ENCODE measurements around the gene RBFOX2. TPM values are rescaled to one million over a fixed set of nuclear protein-coding genes. Genes with fewer than 3 reads are reported as not detected.

RBFOX2 gene
- polyA plus RNA-seq, 1 of the 3 experiments (the other 2 are of a cell fraction): 115 TPM

DNA sequence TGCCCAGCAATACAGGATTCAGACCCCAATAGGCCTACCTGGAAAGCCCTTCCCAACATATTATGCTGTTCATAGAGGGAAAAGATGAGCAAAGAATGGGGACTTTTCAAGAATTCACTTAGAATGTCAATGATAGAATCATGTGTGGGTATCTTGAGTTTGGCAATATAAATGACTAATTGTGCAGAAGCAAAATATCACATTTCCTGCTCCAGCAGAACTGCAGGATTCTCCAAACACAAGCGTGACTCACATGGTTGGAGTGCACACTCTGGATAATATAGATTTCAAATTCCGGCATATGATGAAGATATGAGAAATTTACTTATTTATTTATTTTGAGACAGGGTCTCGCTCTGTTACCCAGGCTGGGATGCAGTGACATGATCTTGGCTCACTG is 323.5 kb downstream of the RBFOX2 start (continued):
- TF ChIP-seq, protein P1, sequence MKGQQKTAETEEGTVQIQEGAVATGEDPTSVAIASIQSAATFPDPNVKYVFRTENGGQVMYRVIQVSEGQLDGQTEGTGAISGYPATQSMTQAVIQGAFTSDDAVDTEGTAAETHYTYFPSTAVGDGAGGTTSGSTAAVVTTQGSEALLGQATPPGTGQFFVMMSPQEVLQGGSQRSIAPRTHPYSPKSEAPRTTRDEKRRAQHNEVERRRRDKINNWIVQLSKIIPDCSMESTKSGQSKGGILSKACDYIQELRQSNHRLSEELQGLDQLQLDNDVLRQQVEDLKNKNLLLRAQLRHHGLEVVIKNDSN (IDR thresholded peaks at IDR 0.05; ENCODE audit: borderline replicate concordance, low read depth): no peak
- TF ChIP-seq TEAD4 (IDR thresholded peaks at IDR 0.05; ENCODE audit: borderline replicate concordance, insufficient read depth): peak; percentile 25; the same call in 1 of the 2 replicates
- TF ChIP-seq, protein P2, sequence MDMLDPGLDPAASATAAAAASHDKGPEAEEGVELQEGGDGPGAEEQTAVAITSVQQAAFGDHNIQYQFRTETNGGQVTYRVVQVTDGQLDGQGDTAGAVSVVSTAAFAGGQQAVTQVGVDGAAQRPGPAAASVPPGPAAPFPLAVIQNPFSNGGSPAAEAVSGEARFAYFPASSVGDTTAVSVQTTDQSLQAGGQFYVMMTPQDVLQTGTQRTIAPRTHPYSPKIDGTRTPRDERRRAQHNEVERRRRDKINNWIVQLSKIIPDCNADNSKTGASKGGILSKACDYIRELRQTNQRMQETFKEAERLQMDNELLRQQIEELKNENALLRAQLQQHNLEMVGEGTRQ (IDR thresholded peaks at IDR 0.05; ENCODE audit: borderline replicate concordance, low read depth, low read length): no peak
- TF ChIP-seq SMC3 (IDR thresholded peaks at IDR 0.05; ENCODE audit: low read depth, low read length): no peak
- TF ChIP-seq, protein P3, sequence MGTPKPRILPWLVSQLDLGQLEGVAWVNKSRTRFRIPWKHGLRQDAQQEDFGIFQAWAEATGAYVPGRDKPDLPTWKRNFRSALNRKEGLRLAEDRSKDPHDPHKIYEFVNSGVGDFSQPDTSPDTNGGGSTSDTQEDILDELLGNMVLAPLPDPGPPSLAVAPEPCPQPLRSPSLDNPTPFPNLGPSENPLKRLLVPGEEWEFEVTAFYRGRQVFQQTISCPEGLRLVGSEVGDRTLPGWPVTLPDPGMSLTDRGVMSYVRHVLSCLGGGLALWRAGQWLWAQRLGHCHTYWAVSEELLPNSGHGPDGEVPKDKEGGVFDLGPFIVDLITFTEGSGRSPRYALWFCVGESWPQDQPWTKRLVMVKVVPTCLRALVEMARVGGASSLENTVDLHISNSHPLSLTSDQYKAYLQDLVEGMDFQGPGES (IDR thresholded peaks at IDR 0.05; ENCODE audit: low read depth, low read length): no peak
- TF ChIP-seq, protein P4, sequence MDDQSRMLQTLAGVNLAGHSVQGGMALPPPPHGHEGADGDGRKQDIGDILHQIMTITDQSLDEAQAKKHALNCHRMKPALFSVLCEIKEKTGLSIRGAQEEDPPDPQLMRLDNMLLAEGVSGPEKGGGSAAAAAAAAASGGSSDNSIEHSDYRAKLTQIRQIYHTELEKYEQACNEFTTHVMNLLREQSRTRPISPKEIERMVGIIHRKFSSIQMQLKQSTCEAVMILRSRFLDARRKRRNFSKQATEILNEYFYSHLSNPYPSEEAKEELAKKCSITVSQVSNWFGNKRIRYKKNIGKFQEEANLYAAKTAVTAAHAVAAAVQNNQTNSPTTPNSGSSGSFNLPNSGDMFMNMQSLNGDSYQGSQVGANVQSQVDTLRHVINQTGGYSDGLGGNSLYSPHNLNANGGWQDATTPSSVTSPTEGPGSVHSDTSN (IDR thresholded peaks at IDR 0.05): peak; percentile 58
- TF ChIP-seq FOXJ3 (CRISPR knock-in tag; IDR thresholded peaks at IDR 0.05): no peak
- TF ChIP-seq, protein P5, sequence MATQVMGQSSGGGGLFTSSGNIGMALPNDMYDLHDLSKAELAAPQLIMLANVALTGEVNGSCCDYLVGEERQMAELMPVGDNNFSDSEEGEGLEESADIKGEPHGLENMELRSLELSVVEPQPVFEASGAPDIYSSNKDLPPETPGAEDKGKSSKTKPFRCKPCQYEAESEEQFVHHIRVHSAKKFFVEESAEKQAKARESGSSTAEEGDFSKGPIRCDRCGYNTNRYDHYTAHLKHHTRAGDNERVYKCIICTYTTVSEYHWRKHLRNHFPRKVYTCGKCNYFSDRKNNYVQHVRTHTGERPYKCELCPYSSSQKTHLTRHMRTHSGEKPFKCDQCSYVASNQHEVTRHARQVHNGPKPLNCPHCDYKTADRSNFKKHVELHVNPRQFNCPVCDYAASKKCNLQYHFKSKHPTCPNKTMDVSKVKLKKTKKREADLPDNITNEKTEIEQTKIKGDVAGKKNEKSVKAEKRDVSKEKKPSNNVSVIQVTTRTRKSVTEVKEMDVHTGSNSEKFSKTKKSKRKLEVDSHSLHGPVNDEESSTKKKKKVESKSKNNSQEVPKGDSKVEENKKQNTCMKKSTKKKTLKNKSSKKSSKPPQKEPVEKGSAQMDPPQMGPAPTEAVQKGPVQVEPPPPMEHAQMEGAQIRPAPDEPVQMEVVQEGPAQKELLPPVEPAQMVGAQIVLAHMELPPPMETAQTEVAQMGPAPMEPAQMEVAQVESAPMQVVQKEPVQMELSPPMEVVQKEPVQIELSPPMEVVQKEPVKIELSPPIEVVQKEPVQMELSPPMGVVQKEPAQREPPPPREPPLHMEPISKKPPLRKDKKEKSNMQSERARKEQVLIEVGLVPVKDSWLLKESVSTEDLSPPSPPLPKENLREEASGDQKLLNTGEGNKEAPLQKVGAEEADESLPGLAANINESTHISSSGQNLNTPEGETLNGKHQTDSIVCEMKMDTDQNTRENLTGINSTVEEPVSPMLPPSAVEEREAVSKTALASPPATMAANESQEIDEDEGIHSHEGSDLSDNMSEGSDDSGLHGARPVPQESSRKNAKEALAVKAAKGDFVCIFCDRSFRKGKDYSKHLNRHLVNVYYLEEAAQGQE (IDR thresholded peaks at IDR 0.05; ENCODE audit: low read depth, low read length): no peak
- TF ChIP-seq FOSL2 (IDR thresholded peaks at IDR 0.05; ENCODE audit: borderline replicate concordance, low read depth): peak; percentile 71

DNA sequence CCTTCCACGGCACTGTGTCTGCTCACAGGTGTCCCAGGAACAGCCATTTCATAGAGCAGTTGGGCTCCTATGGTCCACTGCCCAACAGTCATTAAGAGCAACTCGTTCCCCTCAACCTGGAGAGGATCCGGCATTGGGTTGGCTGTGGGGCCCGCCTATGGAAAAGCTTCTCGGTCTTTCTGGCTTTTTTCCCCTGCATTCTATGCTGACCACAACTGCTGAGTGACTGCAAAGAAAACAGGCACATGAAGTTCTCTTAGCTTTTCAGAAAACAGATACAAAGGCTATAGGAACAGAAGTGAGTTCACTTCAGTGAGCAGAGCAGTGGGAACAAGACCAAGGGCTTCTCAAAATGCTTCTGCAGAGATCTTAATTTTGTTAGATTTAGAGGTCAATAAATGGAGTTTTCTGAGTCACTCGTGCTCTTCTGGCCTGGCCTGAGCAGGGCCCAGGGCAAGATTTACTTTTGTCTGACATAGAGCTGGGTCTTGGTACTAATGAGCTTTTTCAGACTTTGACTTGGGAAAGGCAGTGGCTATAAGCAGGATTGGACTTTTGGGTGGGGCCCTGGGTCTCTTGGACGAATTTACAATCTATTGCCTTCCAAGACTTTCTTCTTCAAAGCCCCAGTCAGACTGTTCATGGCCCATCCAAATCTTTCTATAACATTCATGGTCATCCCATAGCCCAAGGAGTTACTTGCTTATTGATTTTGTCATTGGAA is 324.6 kb downstream of the RBFOX2 start:
- no peak overlapping the region for H2AFZ ChIP-seq (ENCODE audit: low read depth)
- H3K27me3 ChIP-seq (ENCODE audit: insufficient read depth): no peaks in the 10 kb centered on the region
- H3K9me2 ChIP-seq: no peaks in the 10 kb centered on the region
- no peaks in the 10 kb centered on the region for H3K36me3 ChIP-seq (replicated peaks in 1 of 2; ENCODE audit: control insufficient read depth in 1 of 2, insufficient read depth in 2 of 2, low read length in 1 of 2)
- H3K9me3 ChIP-seq: no peaks in the 10 kb centered on the region
- no peak overlapping the region for H3K9ac ChIP-seq
- no peak for DNase-seq
- H3K27ac ChIP-seq (ENCODE audit: low read depth in 2 of 2, low read length in 1 of 2): no peak overlapping the region
- peaks cover 11% of the 10 kb centered on the region for H3F3A ChIP-seq (replicated peaks; ENCODE audit: insufficient read depth)
- ChIA-PET POLR2A (no interaction called here), CTCF (interaction anchor here (0.8 to 1.1 kb wide), 2 partner anchors 19 to 420 kb away, joined by 3 read pairs; no protein-coding TSS in a partner anchor)
- WGBS (ENCODE audit: low lambda C conversion rate): 84% methylated on average over 7 of the region's 7 CpGs
- H3K4me1 ChIP-seq (ENCODE audit: control insufficient read depth in 1 of 2, insufficient read depth in 2 of 2, low read depth in 1 of 2, low read length in 1 of 2): no peaks in the 10 kb centered on the region
- no peaks in the 10 kb centered on the region for H3K79me2 ChIP-seq (ENCODE audit: insufficient read depth)
- H4K20me1 ChIP-seq (ENCODE audit: insufficient read depth): no peaks in the 10 kb centered on the region
- no peak overlapping the region for H3K4me2 ChIP-seq
- H3K4me3 ChIP-seq (ENCODE audit: low read depth in 2 of 2, low read length in 1 of 2): no peak overlapping the region
- TF ChIP-seq TEAD4 (IDR thresholded peaks at IDR 0.05; ENCODE audit: borderline replicate concordance, insufficient read depth) (no peak), FOXM1 (IDR thresholded peaks at IDR 0.05; ENCODE audit: low read depth) (no peak), POLR2AphosphoS5 (IDR thresholded peaks at IDR 0.05; ENCODE audit: low read depth, low read length) (no peak), RCOR1 (IDR thresholded peaks at IDR 0.05; ENCODE audit: low read length) (no peak), EZH2phosphoT487 (IDR thresholded peaks at IDR 0.05; ENCODE audit: borderline replicate concordance, low read depth) (no peak)
- TF ChIP-seq, protein P6, sequence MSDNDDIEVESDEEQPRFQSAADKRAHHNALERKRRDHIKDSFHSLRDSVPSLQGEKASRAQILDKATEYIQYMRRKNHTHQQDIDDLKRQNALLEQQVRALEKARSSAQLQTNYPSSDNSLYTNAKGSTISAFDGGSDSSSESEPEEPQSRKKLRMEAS (IDR thresholded peaks at IDR 0.05; ENCODE audit: low read depth): no peak
- TF ChIP-seq, protein P5 (IDR thresholded peaks at IDR 0.05; ENCODE audit: low read depth, low read length): no peak
- TF ChIP-seq, protein P4 (IDR thresholded peaks at IDR 0.05): no peak
